NCI-H1417 (cell line): ENCODE measurements around the gene ZIM2.
A peak's percentile ranks its signal among the peaks of the same experiment; 100 is the strongest.

Source experiments
- DNase-seq, 3 experiments: peaks; one replicate each; lab custom pipeline; 2025; lab: John Stamatoyannopoulos, UW

ZIM2 gene

GRCh38 chr19:56838909-56839651, 1.4 kb downstream of the ZIM2 start:
- no peak for DNase-seq

GRCh38 chr19:56838024-56838908, 2.3 kb downstream of the ZIM2 start:
- no peak for DNase-seq

- DNase-seq = no peak
Measured at GRCh38 chr19:56837492-56838023, 3.0 kb downstream of the ZIM2 start.

- DNase-seq = no peak
Measured at GRCh38 chr19:56837004-56837403, 3.5 kb downstream of the ZIM2 start.

GRCh38 chr19:56836059-56836458, 4.5 kb downstream of the ZIM2 start:
- DNase-seq = no peak

- DNase-seq = no peak
Measured at GRCh38 chr19:56835401-56835800, 5.1 kb downstream of the ZIM2 start.

GRCh38 chr19:56834564-56835375, 5.8 kb downstream of the ZIM2 start:
- no peak for DNase-seq

GRCh38 chr19:56832352-56832928, 8.1 kb downstream of the ZIM2 start:
- no peak for DNase-seq

GRCh38 chr19:56831255-56831654, 9.3 kb downstream of the ZIM2 start:
- no peak for DNase-seq

GRCh38 chr19:56829596-56829995, 10.9 kb downstream of the ZIM2 start:
- DNase-seq = peak in 1 of 3 experiments; percentile 18

- DNase-seq = no peak
Measured at GRCh38 chr19:56827708-56828107, 12.8 kb downstream of the ZIM2 start.

- DNase-seq = no peak
Measured at GRCh38 chr19:56823956-56824355, 16.6 kb downstream of the ZIM2 start.

- no peak for DNase-seq
Measured at GRCh38 chr19:56823417-56823816, 17.1 kb downstream of the ZIM2 start.

GRCh38 chr19:56822755-56823154, 17.8 kb downstream of the ZIM2 start:
- no peak for DNase-seq

- DNase-seq = no peak
Measured at GRCh38 chr19:56821675-56822074, 18.9 kb downstream of the ZIM2 start.

- no peak for DNase-seq
Measured at GRCh38 chr19:56821209-56821608, 19.3 kb downstream of the ZIM2 start.

GRCh38 chr19:56819166-56819565, 21.4 kb downstream of the ZIM2 start:
- no peak for DNase-seq

- DNase-seq = no peak
Measured at GRCh38 chr19:56814656-56815055, 25.9 kb downstream of the ZIM2 start.

GRCh38 chr19:56813531-56813930, 27.0 kb downstream of the ZIM2 start:
- no peak for DNase-seq

- DNase-seq = no peak
Measured at GRCh38 chr19:56811480-56811879, 29.0 kb downstream of the ZIM2 start.

- no peak for DNase-seq
Measured at GRCh38 chr19:56810260-56810659, 30.3 kb downstream of the ZIM2 start.
